ENCODE results near the gene RPS23.

The RPS23 gene

GRCh38 chr5:82277987-82278710, at the start of gene RPS23:
TSS of gene RPS23 (minus strand) at chr5:82278354. CDS start at chr5:82278323, 31 bp downstream.
- DNase-seq, result peak; percentile 87

- no peak for DNase-seq
Observed at GRCh38 chr5:82327941-82328340, 49.8 kb upstream of the RPS23 start.

GRCh38 chr5:82325996-82326395, 47.8 kb upstream of the RPS23 start:
- DNase-seq, result no peak

- no peak for DNase-seq
Observed at GRCh38 chr5:82325155-82325554, 47.0 kb upstream of the RPS23 start.

GRCh38 chr5:82320966-82321365, 42.8 kb upstream of the RPS23 start:
- no peak for DNase-seq

GRCh38 chr5:82319651-82320376, 41.7 kb upstream of the RPS23 start:
- no peak for DNase-seq

GRCh38 chr5:82319192-82319591, 41.0 kb upstream of the RPS23 start:
- DNase-seq, result no peak

- no peak for DNase-seq
Observed at GRCh38 chr5:82314964-82315758, 37.0 kb upstream of the RPS23 start.

- no peak for DNase-seq
Observed at GRCh38 chr5:82313016-82313415, 34.9 kb upstream of the RPS23 start.

- DNase-seq, result peak; percentile 30
Observed at GRCh38 chr5:82312373-82312856, 34.3 kb upstream of the RPS23 start.

- no peak for DNase-seq
Observed at GRCh38 chr5:82309091-82309531, 31.0 kb upstream of the RPS23 start.

- DNase-seq, result no peak
Observed at GRCh38 chr5:82308416-82308815, 30.3 kb upstream of the RPS23 start.

- DNase-seq, result no peak
Observed at GRCh38 chr5:82307451-82307850, 29.3 kb upstream of the RPS23 start.

GRCh38 chr5:82306151-82306550, 28.0 kb upstream of the RPS23 start:
- DNase-seq, result no peak

GRCh38 chr5:82301190-82301589, 23.0 kb upstream of the RPS23 start:
- DNase-seq, result no peak

- DNase-seq, result no peak
Observed at GRCh38 chr5:82298668-82299067, 20.5 kb upstream of the RPS23 start.

GRCh38 chr5:82297711-82298110, 19.6 kb upstream of the RPS23 start:
- no peak for DNase-seq

GRCh38 chr5:82296929-82297328, 18.8 kb upstream of the RPS23 start:
- no peak for DNase-seq

GRCh38 chr5:82295959-82296531, 17.9 kb upstream of the RPS23 start:
- no peak for DNase-seq

- no peak for DNase-seq
Observed at GRCh38 chr5:82295144-82295543, 17.0 kb upstream of the RPS23 start.

GRCh38 chr5:82291420-82291819, 13.3 kb upstream of the RPS23 start:
- no peak for DNase-seq

GRCh38 chr5:82290908-82291307, 12.8 kb upstream of the RPS23 start:
- DNase-seq, result no peak

- no peak for DNase-seq
Observed at GRCh38 chr5:82290005-82290404, 11.9 kb upstream of the RPS23 start.
